ENCODE results near the gene ABLIM1.

Gene ABLIM1

DNA sequence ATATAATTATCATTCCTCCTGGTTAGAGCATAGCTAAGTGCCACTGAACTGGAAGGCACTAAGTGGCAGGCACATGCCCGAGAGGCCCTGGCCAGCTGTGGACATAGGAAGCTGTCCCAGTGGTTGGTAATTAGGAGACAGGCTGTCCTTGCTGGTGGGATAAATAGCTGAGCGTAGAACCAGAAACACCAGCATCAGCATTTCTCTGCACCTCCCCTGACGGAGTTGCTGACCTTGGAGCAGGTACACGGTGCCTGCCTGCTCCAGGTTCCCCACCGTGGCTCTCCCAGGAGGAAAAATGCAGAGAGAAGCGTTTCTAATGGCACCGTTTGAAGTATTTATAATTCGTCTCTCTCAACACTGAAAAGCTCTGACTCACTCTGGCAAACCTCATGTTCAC is 5.6 kb upstream of the ABLIM1 start:
- H3K27ac Mint-ChIP-seq: no peak overlapping the region
- H3K27me3 Mint-ChIP-seq: no peaks in the 10 kb centered on the region
- no peaks in the 10 kb centered on the region for H3K9me3 Mint-ChIP-seq (ENCODE audit: low read depth)
- H3K36me3 Mint-ChIP-seq: no peaks in the 10 kb centered on the region
- H3K4me3 Mint-ChIP-seq: no peak overlapping the region
- H3K4me1 Mint-ChIP-seq (ENCODE audit: low read depth): no peaks in the 10 kb centered on the region

- H3K36me3 Mint-ChIP-seq: no peaks in the 10 kb centered on the region
- H3K27me3 Mint-ChIP-seq: no peaks in the 10 kb centered on the region
- H3K9me3 Mint-ChIP-seq (ENCODE audit: low read depth): no peaks in the 10 kb centered on the region
- H3K27ac Mint-ChIP-seq: no peak overlapping the region
- no peak overlapping the region for H3K4me3 Mint-ChIP-seq
- H3K4me1 Mint-ChIP-seq (ENCODE audit: low read depth): no peaks in the 10 kb centered on the region
Measured at GRCh38 chr10:114662646-114663217, 4.7 kb upstream of the ABLIM1 start.

DNA sequence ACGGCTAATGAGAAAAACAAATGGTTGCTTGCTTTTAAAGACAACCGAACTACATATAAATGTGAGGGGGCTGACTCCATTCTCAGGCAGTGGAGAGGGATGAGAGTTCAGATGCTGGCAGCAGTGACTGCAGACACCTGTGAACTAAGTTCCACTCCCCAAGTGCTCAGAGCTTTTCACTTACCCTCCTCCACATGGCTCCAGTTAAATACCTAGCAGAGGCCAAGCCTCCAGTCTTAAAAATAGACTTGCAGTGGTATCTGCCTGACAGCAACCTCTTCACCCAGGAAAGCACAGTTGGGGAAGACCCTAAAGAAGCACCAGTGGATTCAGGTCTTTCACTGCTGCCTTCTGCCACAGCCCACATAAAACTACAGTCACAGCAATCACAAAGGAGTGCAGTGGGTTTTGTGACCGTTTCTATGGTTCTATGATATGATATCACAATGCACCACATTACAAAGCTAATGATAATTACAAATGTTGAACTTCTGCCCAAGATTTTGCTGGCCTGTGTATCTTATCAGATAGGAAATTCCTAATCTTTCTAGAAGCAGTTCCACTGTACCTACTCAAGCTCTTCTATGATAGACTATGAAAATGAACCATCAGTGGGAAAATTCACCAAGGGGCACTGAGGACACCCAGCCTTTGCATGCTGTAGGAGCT is 3.3 kb upstream of the ABLIM1 start:
- Mint-ChIP-seq H3K9me3 (ENCODE audit: low read depth) (no peaks in the 10 kb centered on the region), H3K36me3 (no peaks in the 10 kb centered on the region), H3K27me3 (no peaks in the 10 kb centered on the region), H3K4me3 (no peak overlapping the region), H3K27ac (no peak overlapping the region), H3K4me1 (ENCODE audit: low read depth) (no peaks in the 10 kb centered on the region)

DNA sequence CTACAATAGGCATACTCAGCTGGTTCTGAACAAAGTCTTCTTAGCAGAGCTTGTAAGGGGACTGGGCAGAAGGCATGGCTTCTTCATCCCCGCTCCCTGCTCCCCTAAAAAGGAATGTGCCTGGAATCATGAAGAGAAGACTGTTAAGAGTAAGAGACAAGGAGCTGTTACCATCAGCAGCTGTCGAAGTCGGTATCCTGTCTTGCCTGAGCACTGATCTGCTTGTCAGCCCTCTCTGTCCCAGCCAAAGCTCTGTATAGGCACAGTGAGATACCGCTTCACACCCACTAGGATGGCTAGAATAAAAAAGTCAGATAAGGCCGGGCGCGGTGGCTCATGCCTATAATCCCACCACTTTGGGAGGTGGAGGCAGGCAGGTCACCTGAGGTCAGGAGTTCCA is 2.4 kb downstream of the ABLIM1 start:
- H3K4me3 Mint-ChIP-seq: no peak overlapping the region
- no peaks in the 10 kb centered on the region for H3K4me1 Mint-ChIP-seq (ENCODE audit: low read depth)
- H3K36me3 Mint-ChIP-seq: no peaks in the 10 kb centered on the region
- no peaks in the 10 kb centered on the region for H3K9me3 Mint-ChIP-seq (ENCODE audit: low read depth)
- no peak overlapping the region for H3K27ac Mint-ChIP-seq
- H3K27me3 Mint-ChIP-seq: no peaks in the 10 kb centered on the region

DNA sequence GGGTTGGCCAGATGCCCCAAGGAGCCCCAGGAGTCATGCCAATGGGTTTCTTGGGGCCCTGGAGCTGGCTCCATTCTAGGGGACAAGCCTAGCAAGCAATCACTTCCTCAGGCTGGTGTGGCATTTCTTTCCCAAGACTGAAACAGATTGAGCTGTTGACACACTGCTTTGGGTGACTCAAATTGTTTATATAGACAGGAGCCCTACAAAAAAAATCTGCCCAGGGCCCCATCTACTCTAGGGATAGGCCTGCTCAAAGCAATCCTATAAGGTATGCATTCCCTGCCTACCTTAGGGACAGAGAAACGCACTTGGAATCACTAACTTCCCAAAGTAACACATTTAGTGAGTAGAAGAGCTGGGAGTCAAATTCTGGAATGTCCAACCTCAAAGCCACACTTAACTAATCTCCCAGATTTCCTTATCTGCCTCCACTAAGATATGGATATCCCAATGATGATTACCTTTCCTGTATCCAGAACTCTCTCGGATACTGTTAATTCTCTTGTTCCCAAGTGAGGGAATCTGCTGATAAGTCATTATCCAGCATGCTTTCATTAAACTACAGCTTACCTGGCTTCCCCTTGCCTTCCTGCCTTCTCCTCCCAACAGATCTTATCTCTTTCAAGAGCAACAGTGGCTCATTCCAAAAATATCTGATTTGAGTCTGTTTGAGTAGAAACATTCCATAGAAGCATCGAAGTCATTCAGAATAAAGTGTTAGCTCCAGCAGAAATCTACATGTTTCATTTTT is 3.1 kb downstream of the ABLIM1 start:
- H3K27ac Mint-ChIP-seq: no peak overlapping the region
- no peaks in the 10 kb centered on the region for H3K9me3 Mint-ChIP-seq (ENCODE audit: low read depth)
- no peak overlapping the region for H3K4me3 Mint-ChIP-seq
- no peaks in the 10 kb centered on the region for H3K36me3 Mint-ChIP-seq
- no peaks in the 10 kb centered on the region for H3K4me1 Mint-ChIP-seq (ENCODE audit: low read depth)
- no peaks in the 10 kb centered on the region for H3K27me3 Mint-ChIP-seq

DNA sequence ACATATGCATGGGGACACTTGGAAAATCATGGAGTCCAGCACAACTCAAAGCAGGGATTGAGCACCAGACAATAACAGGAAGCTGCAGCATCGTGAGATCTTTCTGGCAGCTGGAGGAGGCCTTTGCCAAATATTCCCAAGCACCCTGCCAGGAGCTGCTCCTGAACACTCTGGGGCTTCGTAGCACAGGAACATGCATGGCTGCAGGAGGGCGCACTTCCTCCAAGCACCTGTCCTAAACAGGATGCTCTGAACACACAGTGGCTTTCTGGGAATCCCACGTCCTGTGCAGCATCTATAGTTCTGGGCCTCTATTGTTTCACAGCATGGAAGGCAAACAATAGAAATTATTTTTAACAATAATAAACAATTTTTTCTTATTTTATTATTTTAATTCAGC is 4.1 kb downstream of the ABLIM1 start:
- Mint-ChIP-seq H3K9me3 (ENCODE audit: low read depth) (no peaks in the 10 kb centered on the region), H3K4me3 (no peak overlapping the region), H3K27me3 (no peaks in the 10 kb centered on the region), H3K36me3 (no peaks in the 10 kb centered on the region), H3K4me1 (ENCODE audit: low read depth) (no peaks in the 10 kb centered on the region), H3K27ac (no peak overlapping the region)

GRCh38 chr10:114652402-114653368 is 5.4 kb downstream of the ABLIM1 start:
- no peak overlapping the region for H3K27ac Mint-ChIP-seq
- H3K27me3 Mint-ChIP-seq: no peaks in the 10 kb centered on the region
- H3K9me3 Mint-ChIP-seq (ENCODE audit: low read depth): no peaks in the 10 kb centered on the region
- H3K36me3 Mint-ChIP-seq: no peaks in the 10 kb centered on the region
- no peak overlapping the region for H3K4me3 Mint-ChIP-seq
- H3K4me1 Mint-ChIP-seq (ENCODE audit: low read depth): no peaks in the 10 kb centered on the region

DNA sequence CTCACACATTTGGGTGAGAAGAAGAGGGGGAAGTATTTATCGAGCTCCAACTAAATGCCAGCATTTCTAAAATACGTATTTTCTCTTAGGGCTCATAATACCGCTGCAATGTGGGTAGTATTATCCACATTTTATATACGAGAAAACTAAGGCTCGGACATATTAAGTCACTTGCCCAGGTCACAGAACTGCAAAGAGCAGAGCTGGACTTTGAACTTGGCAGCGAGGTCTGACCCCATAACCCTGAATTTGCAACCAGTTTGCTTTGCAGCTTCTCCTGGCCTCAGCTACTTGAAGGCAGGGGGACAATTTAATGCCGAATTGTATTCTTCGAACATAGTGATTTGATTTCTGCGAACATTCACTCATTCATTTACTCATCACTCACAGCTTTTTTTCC is 7.2 kb downstream of the ABLIM1 start:
- Mint-ChIP-seq H3K27me3 (no peaks in the 10 kb centered on the region), H3K4me1 (ENCODE audit: low read depth) (no peaks in the 10 kb centered on the region), H3K9me3 (ENCODE audit: low read depth) (no peaks in the 10 kb centered on the region), H3K27ac (no peak overlapping the region), H3K36me3 (no peaks in the 10 kb centered on the region), H3K4me3 (no peak overlapping the region)

- no peak overlapping the region for H3K4me3 Mint-ChIP-seq
- no peaks in the 10 kb centered on the region for H3K27me3 Mint-ChIP-seq
- no peak overlapping the region for H3K27ac Mint-ChIP-seq
- H3K4me1 Mint-ChIP-seq (ENCODE audit: low read depth): no peaks in the 10 kb centered on the region
- no peaks in the 10 kb centered on the region for H3K36me3 Mint-ChIP-seq
- no peaks in the 10 kb centered on the region for H3K9me3 Mint-ChIP-seq (ENCODE audit: low read depth)
Measured at GRCh38 chr10:114650266-114650665, 7.8 kb downstream of the ABLIM1 start.

DNA sequence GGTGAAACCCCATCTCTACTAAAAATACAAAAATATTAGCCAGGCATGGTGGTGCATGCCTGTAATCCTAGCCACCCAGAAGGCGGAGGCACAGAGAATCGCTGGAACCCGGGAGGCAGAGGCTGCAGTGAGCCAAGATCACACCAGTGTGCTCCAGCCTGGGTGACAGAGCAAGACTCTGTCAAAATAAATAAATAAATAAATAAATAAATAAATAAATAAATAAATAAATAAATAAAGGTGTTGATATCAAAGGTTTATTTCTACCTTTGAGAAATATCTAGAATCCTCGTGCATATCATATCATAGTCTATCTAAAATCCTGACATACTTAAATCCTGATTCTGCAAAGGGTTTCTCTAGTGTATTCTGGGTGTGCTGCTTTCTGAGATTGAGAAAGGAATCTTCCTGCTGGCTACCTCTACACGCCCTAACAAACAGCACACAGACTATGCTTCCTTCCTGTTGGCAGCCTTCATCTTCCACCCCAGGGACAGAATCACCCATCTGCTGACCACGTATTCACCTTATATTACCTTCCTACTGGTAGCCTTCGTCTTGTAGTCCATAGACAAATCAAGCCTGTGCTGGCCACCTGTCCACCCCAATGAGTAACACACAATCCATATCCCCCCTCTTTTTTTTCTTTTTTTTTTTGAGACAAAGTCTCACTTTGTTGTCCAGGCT is 8.7 kb downstream of the ABLIM1 start:
- H3K27me3 Mint-ChIP-seq: no peaks in the 10 kb centered on the region
- no peaks in the 10 kb centered on the region for H3K4me1 Mint-ChIP-seq (ENCODE audit: low read depth)
- H3K4me3 Mint-ChIP-seq: no peak overlapping the region
- H3K36me3 Mint-ChIP-seq: no peaks in the 10 kb centered on the region
- no peak overlapping the region for H3K27ac Mint-ChIP-seq
- H3K9me3 Mint-ChIP-seq (ENCODE audit: low read depth): no peaks in the 10 kb centered on the region

DNA sequence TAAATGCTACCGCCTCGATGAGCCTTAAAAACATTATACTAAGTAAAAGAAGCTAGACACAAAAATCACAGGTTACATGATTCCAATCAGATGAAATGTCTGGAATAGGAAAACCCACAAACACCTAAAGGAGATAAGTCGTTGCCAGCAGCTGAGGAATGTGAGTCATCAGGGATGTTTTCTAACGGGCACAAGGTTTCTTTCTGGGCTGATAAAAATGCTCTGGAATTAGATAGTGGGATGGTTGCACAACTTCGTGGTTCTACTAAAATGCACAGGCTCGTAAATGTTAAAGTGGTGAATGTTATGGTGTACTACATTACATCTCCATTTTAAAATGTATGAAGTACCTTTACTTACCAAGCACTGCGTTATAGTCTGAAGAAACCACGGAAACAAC is 9.7 kb downstream of the ABLIM1 start:
- Mint-ChIP-seq H3K36me3 (no peaks in the 10 kb centered on the region), H3K9me3 (ENCODE audit: low read depth) (no peaks in the 10 kb centered on the region), H3K27ac (no peak overlapping the region), H3K4me1 (ENCODE audit: low read depth) (no peaks in the 10 kb centered on the region), H3K4me3 (no peak overlapping the region), H3K27me3 (no peaks in the 10 kb centered on the region)

DNA sequence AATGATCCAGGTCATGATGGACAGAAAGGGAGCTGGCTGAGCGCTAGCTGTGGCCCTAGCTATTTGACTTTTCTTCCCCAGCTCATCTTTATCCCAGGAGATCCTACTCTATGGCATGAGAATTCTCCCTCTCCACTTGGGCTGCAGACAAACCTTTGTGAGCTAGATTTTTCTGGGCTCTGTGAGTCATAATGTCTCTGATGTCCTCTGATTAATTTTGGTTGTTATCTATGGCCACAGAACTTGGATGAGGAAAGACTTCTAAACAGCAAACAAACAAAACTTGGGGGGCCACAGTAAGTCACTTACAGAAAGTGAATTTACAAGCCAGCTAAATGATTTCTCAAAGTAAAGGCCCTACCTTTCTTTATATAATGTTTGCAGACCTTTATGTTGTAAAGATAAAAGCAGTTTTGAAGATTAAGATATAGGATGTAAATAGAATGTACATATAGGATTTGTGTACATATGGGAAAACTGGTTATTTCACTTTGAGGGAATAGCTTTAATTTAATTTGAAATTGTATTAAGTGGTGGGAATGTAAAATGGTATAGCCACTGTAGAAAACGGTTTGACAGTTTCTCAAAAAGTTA is 10.4 kb downstream of the ABLIM1 start:
- no peak overlapping the region for H3K4me3 Mint-ChIP-seq
- H3K27me3 Mint-ChIP-seq: no peaks in the 10 kb centered on the region
- no peaks in the 10 kb centered on the region for H3K36me3 Mint-ChIP-seq
- no peak overlapping the region for H3K27ac Mint-ChIP-seq
- H3K9me3 Mint-ChIP-seq (ENCODE audit: low read depth): no peaks in the 10 kb centered on the region
- H3K4me1 Mint-ChIP-seq (ENCODE audit: low read depth): no peaks in the 10 kb centered on the region

- Mint-ChIP-seq H3K36me3 (no peaks in the 10 kb centered on the region), H3K4me1 (ENCODE audit: low read depth) (no peaks in the 10 kb centered on the region)
Measured at GRCh38 chr10:114646426-114646825, 11.6 kb downstream of the ABLIM1 start.

DNA sequence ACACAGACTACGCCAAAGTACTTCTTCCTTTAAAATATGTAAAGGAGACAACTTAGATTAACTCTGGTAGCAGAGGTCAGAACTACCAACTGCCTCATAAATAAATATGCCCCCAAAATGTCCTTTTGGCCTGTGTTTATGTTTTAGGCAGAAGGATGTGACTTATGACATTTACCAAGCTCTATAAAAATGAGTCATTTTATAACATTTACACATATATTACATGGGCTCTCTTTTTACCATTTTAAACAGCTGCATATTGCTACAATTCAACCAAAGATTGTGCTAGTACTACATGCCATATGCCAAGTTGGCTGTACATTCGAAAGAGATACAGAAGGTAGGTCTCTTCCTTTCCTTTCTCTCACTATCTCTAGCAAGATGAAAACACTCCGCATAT is 12.4 kb downstream of the ABLIM1 start:
- H3K4me1 Mint-ChIP-seq (ENCODE audit: low read depth): no peaks in the 10 kb centered on the region
- H3K4me3 Mint-ChIP-seq: no peak overlapping the region
- no peaks in the 10 kb centered on the region for H3K9me3 Mint-ChIP-seq (ENCODE audit: low read depth)
- H3K27ac Mint-ChIP-seq: no peak overlapping the region
- H3K27me3 Mint-ChIP-seq: no peaks in the 10 kb centered on the region
- no peaks in the 10 kb centered on the region for H3K36me3 Mint-ChIP-seq

More at GRCh38 chr10:114646426-114646825, 11.6 kb downstream of the ABLIM1 start:
- Mint-ChIP-seq H3K4me3 (no peak overlapping the region), H3K9me3 (ENCODE audit: low read depth) (no peaks in the 10 kb centered on the region), H3K27me3 (no peaks in the 10 kb centered on the region), H3K27ac (no peak overlapping the region)

Measured in activated naive CD8-positive, alpha-beta T cell (primary cell).